Cortex of kidney (tissue), 1 donor: ENCODE measurements around the gene TTLL12.

Experiments used
- DNase-seq: peaks from one replicate; lab custom pipeline; 2025; lab: John Stamatoyannopoulos, UW

TTLL12 gene

GRCh38 chr22:43213962-43214361 is 27.0 kb upstream of the TTLL12 start:
- no peak for DNase-seq

GRCh38 chr22:43213051-43213450 is 26.1 kb upstream of the TTLL12 start:
- no peak for DNase-seq

DNA sequence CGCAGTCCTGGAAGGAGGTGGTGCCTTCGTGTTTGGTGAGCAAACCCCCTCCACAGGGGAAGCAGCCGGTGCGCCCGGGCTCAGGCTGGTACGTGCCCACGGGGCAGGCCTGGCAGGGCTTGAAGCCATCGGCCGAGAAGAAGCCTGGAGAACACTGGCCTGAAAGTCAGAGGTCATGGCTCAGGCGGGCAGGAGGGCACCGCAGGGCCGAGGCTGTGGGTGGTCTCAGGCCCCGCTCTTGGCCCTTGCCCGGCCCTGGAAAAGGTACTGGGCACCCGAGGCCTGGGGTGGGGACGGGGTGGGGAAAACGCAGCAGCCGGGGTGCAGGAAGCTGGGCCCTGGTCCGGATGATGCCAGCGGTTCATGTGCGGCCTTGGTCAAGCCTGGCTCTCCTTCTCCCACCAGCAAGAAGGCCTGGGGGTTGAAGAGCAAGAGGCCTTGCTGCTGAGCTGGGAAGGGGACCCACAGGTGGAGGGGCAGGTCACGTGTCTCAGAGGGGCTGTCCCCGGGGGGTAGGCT is 25.6 kb upstream of the TTLL12 start:
- DNase-seq: no peak

- DNase-seq: no peak
These were observed 25.1 kb upstream of the TTLL12 start for GRCh38 chr22:43211941-43212433.

- no peak for DNase-seq
These were observed 23.9 kb upstream of the TTLL12 start for GRCh38 chr22:43210631-43211515.

DNA sequence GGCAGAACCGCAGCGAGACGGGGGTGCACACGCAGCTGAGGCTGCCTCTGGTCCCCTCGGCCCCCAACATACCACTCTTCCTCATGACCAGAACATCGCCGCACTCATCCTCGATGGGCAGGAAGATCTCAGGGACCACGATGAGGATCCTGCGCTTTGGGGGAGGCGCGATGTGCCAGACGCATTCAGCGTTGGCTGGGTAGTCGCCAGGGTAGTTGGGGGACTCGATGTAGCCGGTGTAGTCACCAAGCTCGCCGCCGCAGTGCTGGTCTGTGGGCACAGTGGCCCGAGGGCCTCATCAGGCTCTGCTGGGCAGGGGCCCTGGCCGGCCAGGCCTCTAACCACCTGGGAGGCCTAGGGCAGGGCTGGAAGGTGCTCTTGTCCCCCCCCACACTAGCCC is 23.0 kb upstream of the TTLL12 start:
- DNase-seq: no peak

- no peak for DNase-seq
These were observed 22.6 kb upstream of the TTLL12 start for GRCh38 chr22:43209523-43209890.

GRCh38 chr22:43208703-43209522 is 22.0 kb upstream of the TTLL12 start:
- DNase-seq: no peak

- no peak for DNase-seq
These were observed 21.1 kb upstream of the TTLL12 start for GRCh38 chr22:43207849-43208702.

DNA sequence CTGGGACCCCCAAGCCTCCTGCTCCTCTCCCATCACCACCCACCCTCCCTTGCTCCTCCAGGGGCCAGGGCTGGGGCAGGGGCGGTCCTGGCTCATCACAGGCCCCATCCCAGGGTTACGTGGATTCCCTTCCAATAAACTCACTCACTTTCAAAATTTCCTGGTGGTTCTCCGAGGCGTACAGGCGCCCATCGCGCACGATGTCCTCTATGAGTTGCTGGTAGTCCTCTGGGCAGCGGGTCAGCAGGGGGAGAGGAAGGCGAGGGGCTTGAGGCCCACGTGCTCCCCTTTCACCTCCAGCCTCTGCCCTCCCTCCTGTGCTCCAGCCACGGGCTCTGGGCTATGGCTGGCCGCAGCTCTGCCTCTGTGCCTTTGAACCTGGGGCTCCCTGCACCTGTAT is 20.5 kb upstream of the TTLL12 start:
- DNase-seq: no peak

GRCh38 chr22:43206509-43207161 is 19.7 kb upstream of the TTLL12 start:
- no peak for DNase-seq

DNA sequence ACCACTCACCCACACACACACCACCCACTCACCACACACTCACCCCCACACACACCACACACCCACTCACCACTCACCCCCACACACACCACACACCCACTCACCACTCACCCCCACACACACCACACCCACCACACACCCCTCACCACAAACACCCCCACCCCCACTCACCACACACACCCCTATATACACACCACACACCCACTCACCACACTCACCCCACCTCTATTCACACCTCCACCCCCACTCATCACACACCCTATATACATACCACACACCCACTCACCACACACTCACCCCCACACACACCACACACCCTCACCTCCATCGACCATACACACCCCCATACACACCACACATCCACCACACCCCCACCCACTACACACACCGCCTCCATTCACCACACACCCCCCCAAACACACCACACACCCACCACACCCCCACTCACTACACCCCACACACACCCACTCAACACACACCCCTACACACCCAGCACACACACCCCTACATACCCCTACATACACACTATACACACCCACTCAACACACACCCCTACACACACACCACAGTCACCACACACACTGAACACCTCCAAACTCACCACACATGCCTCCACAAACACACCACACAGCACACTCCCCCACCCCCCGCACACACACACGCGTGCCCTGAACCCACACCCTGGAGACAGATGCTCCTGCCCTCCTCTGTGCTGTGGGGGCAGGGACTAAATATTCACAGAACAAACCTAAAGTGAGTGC is 19.0 kb upstream of the TTLL12 start:
- no peak for DNase-seq

DNA sequence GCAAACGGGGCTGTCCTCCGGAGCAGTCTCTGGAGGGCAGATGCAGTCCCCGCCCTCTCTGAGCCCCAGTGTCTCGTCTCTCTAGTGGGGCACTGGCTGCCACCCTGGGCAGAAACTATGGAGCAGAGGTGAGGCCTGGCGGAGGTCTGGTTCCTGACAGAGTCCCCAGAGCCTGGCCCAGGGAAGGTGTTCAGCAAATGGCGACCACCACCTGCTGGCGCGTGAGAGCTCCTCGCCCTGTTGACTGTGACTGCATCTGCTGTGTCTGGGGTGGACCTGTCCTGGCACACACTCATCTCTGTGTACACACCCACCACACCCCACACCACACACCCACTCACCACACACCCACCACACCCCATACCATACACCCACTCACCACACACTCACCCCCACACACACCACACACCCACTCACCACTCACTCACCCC is 18.3 kb upstream of the TTLL12 start:
- DNase-seq: no peak

DNA sequence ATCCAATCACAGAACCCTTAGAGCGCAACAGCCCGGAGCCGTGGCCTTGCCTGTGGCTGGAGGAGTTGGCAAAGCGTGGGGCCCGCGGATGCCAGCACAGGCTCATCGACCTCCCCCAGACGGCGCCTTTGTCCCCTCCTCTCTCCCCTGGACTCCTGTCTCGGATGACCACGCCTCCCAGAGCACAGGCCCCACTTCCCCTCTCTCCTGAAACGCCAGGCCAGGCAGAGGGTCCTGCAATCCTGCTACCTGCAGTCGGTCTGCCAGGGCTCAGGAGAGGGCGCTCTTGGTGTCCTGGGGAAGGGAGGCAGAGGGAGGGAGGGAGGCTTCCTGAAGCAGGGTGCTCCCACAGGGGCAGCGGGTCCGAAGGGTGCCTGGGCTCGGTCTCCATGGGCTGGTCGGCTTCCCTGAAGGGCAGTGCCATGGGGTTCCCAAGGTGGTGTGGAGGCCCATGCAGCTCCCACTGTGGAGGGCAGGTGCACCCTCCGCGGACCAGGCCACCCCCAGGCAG is 16.6 kb upstream of the TTLL12 start:
- DNase-seq: no peak

DNA sequence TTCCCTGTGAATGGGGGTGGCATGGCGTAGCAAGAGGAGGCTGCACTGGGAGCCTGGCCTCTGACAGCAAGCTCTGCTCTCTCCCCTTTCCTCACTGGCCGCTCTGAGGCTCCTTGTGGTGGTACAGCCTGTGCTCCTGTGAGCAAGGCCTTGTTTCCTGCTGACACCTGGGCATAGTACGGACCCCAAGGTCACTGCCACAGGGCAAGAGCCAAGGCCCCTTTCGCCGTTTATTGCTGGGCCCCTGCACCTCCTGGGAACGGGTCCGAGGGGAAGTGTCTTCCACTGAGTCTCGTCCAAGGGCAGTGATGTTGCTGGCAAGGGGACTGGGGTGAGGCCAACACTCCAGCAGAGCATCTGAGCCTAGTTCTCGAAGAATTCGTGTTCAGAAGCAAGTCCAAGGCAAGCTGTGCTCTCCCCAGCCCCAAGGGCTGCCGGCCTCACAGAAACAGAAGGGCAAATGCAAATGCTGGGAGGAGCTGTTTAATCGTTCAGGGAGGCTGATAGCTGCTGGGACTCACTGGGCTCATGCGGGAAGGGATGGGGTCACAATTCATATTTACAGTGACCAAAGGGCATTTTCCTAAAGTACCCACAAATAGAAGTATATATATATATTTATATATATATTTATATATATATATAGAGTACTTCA is 15.9 kb upstream of the TTLL12 start:
- no peak for DNase-seq

DNA sequence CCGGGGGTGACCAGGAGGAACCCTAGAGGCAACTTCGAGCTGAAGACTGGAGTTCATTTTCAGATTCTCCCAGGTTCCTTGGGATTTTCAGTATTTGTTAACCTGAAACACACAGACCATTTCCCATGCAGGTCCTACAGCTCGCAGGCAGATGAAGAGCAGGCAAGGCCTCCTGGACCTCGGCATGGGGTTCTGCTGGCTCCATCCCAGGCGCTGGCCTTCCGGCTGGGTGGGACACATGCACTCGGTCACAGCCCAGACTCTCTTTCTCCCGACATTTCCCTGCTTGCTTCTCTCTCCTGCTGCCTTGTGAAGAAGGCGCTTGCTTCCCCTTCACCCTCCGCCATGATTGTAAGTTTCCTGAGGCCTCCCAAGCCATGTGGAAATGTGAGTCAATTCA is 15.4 kb upstream of the TTLL12 start:
- DNase-seq: no peak

GRCh38 chr22:43201486-43202219 is 14.7 kb upstream of the TTLL12 start:
- DNase-seq: no peak

DNA sequence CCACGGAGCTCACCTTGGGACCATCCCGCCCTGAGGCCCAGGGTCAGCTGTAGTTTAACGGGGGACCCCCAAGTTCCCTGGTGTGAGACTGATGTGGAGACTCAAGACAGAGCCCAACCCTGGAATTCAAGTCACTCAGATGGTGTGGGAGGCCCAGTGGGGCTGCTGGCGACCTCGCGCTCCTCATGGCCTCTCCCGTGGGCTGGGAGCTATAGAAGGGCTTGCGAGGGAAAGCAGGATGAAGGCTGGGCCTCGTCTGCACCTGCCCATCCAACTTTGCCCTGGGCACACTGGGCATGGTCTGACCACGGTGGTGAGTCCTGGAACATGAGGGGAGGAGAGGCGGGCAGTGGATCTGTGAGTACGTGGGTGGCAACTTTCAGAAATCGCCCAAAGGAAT is 13.6 kb upstream of the TTLL12 start:
- DNase-seq: no peak

- DNase-seq: no peak
These were observed 13.1 kb upstream of the TTLL12 start for GRCh38 chr22:43200031-43200430.
